COLO829 (cell line): ENCODE measurements around the gene SPRYD4.
A peak's percentile ranks its signal among the peaks of the same experiment; 100 is the strongest.

ENCODE experiments used
- DNase-seq: peaks from one replicate; pipeline ENCODE4 v3.0.0; 2012; ENCODE audit warnings: low spot score

SPRYD4 gene

GRCh38 chr12:56521590-56522371 is 53.4 kb downstream of the SPRYD4 start, which contains the start of gene RBMS2:
Gene RBMS2 (plus strand): TSS chr12:56521820. CDS start chr12:56522024, 204 bp downstream.
- DNase-seq, result peak; percentile 66

GRCh38 chr12:56522411-56523193 is 54.2 kb downstream of the SPRYD4 start:
- DNase-seq, result no peak

- no peak for DNase-seq
Measured at GRCh38 chr12:56528846-56529245, 60.5 kb downstream of the SPRYD4 start.
